Epithelial cell of proximal tubule (primary cell): ENCODE results near the gene CHST13. TPM values are rescaled to one million over a fixed set of nuclear protein-coding genes. Genes with fewer than 3 reads are reported as not detected.
A peak's percentile ranks its signal among the peaks of the same experiment; 100 is the strongest.

Source experiments
- DNase-seq: peaks from one replicate; pipeline ENCODE4 v3.0.0-alpha.2; 2011; ENCODE audit warnings: low read depth
- H3K4me3 ChIP-seq: 2 replicates; pipeline ENCODE4 v1.5.1; 2011; ENCODE audit warnings: low read depth, mild to moderate bottlenecking, low read length
- total RNA-seq: library from RNA; depleted of rRNA; stranded (reverse); fragments of >200 nt; gene quantifications from 2 replicates; pipeline ENCODE4 v1.2.3, GENCODE V29; 2015
- TF ChIP-seq, protein P1 (sequence below): conservative IDR thresholded peaks from 2 replicates; pipeline ENCODE4 v1.5.1; 2012; ENCODE audit warnings: low read depth, mild to moderate bottlenecking, low read length

Gene CHST13
- total RNA-seq, 1 donor from 2014 or later, result 0.29 TPM

DNA sequence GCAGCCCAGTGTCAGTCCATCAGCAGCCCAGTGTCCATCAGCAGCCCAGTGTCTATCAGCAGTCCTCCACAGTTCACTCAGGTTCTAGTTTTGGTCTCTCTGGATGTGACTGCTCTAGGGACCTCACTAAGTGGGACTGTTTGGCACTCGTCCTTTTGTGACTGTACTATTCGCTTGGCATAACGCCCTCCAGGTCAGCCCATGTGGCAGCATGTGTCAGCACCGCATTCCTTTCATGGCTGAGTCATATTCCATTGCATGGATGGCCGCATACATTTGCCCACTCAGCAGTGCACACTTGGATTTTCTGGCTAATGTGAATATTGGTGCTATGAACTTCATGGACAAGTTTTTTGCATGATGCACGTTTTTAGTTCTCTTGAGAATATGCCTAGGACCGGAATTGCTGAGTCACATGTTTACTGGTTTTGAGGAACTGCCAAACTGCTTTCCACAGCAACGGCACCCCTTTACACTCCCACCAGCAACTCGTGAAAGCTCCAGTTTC, 16.4 kb downstream of the CHST13 start:
- DNase-seq, result peak; percentile 74
- H3K4me3 ChIP-seq, result no peak overlapping the region
- TF ChIP-seq, protein P1, sequence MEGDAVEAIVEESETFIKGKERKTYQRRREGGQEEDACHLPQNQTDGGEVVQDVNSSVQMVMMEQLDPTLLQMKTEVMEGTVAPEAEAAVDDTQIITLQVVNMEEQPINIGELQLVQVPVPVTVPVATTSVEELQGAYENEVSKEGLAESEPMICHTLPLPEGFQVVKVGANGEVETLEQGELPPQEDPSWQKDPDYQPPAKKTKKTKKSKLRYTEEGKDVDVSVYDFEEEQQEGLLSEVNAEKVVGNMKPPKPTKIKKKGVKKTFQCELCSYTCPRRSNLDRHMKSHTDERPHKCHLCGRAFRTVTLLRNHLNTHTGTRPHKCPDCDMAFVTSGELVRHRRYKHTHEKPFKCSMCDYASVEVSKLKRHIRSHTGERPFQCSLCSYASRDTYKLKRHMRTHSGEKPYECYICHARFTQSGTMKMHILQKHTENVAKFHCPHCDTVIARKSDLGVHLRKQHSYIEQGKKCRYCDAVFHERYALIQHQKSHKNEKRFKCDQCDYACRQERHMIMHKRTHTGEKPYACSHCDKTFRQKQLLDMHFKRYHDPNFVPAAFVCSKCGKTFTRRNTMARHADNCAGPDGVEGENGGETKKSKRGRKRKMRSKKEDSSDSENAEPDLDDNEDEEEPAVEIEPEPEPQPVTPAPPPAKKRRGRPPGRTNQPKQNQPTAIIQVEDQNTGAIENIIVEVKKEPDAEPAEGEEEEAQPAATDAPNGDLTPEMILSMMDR, result no peak

DNA sequence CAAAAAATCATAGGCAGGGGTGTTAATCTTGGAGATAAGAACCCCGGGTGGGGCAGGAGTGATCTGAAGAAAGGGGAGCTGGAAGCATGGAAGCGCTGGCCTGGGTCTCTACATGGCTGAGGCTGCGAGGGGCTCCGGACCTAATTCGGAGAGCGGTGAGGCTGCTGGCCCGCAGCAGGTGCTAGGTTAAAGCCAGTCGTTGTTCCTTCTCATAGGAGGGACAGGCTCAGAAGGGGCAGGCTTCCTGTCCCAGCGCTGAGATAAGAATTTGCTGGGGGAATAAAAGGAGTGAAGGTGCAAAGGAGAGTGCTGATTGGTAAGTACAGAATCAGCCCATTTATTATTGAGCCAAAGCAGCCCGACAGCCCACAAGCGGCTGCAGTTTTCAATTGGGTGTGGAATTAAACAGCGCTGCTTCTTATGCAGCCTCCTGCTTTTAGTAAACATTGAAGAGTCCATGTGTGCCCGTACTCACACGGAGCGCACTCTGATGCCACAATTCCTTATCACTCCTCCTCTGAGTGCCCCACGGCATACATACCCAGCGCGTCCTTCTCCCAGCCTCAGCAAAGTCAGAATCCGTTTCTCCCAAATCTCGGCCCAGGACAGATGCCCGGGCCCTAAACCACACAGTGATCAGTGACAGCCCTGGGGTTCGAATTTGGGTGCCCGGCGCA, 17.1 kb downstream of the CHST13 start:
- DNase-seq, result no peak
- TF ChIP-seq, protein P1, result no peak
- no peak overlapping the region for H3K4me3 ChIP-seq

DNA sequence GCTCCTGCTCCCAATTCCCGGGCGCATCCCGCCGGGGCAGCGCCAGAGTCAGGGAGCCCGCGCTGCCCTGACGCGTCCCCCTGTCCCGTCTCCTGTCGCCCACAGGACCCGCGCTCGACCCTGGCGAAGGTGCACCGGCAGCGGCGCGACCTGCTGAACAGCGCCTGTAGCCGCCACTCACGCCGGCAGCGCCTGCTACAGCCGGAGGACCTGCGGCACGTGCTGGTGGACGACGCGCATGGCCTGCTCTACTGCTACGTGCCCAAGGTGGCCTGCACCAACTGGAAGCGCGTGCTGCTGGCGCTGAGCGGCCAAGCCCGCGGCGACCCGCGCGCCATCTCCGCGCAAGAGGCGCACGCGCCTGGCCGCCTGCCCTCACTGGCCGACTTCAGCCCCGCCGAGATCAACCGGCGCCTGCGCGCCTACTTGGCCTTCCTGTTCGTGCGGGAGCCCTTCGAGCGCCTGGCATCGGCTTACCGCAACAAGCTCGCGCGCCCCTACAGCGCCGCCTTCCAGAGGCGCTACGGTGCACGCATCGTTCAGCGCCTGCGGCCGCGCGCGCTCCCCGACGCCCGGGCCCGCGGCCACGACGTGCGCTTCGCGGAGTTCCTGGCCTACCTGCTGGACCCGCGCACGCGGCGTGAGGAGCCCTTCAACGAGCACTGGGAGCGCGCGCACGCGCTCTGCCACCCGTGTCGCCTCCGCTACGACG, 17.8 kb downstream of the CHST13 start:
- no peak for DNase-seq
- TF ChIP-seq, protein P1, result no peak
- no peak overlapping the region for H3K4me3 ChIP-seq

DNA sequence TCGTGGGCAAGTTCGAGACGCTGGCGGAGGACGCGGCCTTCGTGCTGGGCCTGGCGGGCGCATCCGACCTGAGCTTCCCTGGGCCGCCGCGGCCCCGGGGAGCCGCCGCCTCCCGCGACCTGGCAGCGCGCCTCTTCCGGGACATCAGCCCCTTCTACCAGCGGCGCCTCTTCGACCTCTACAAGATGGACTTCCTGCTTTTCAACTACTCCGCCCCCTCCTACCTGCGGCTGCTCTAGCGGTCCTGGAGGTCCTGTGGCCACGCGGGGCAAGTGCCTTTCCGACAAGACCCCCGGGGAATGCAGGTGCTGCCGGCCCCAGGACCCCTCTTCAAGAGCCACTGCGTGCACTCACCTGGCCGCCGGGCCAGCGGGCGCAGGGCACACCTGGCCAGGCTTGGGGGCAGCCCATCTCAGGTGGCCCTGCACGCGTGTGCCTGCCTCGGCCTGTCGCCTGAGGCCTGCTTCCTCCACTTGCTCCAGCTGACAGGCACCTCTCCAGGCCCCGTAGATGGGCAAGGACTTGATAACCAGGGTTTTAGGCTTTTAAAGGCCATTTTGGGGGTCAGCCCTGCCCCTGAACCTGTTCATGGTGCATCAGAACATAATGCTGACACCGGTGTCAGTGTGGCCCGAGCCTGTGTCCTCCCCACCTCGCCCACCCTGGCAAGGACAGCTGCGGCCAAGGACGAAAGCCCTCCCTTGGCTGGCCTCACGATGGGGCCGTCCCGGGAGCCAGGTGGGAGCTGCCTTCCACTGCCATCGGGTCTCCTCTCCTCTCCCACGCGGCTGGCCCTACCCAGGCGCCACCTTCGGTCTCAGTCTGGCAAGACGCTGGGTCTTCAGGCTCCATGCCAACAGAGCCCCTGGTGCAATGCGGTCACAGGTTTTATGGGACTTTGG, 18.6 kb downstream of the CHST13 start:
- TF ChIP-seq, protein P1, result no peak
- H3K4me3 ChIP-seq, result no peak overlapping the region
- DNase-seq, result no peak

DNA sequence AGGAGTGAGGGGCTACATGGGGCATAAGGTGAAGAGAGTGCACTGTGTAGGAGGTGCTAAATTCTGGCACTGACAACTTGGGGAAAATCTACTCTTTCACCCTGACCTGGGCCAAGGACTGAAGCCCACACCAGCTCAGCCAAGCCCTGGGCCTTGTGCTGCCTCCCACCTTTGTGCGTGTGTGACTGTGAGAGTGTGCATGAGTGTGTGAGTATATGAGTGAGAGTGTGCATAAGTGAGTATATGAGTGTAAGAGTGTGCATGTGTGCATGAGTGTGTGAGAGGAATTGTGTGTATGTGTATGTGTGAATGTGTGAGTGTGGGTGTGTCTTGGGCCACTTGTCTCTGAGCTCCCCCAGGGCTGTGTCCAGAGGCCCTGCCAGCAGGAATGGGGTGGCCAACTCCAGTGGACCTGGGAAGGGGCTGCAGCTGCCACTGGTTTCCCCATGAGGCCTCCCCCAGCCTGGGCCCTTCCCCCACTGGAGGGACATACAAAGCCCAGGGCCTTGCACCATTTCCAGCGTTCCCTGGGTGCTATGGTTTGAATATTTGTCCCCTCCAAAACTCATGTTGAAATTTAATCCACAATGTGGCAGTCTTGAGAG, 19.6 kb downstream of the CHST13 start:
- no peak for DNase-seq
- H3K4me3 ChIP-seq, result no peak overlapping the region
- TF ChIP-seq, protein P1, result no peak

DNA sequence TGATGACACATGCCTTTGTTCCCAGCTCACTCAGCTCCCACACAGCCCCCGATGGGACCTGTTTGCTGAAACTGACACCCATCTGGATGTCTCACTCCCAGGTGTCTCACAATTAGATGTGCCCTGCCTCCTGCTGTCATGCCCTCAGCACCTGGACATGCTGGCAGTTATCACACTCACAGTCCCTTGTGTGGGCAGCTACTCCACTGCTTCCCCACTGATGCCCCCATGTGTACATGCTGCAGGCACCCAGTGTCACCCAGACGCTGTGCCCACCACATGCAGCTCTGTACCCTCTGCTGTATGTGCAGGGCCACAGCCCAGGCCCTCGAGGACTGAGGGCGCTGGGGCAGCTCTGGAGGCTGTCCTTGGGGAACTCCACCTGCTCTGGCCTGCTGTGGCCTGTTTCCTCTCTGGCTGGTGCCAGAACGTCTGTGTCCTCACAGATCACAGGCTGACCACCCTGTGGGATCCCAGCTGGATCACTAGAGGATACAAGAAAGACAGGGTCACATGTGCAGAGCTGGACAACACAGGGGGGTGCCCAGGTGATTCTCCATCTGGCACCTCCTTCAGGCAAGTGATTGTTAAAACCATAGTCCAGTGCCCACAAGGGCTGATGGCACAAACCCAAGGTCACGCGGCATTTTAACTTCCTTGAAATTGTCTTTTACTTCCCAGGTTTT, 20.8 kb downstream of the CHST13 start:
- TF ChIP-seq, protein P1, result no peak
- no peak for DNase-seq
- H3K4me3 ChIP-seq, result no peak overlapping the region
